ENCODE data around the gene LY6G5C. TPM values are rescaled to one million over a fixed set of nuclear protein-coding genes. Genes with fewer than 3 reads are reported as not detected.

The LY6G5C gene
- total RNA-seq, 1 donor from 2014 or later, result 3.4 TPM

GRCh38 chr6:31676322-31676903 is 4.5 kb downstream of the LY6G5C start:
- Histone ChIP-seq H3K27me3 (no peaks in the 10 kb centered on the region), H3K4me3 (no peak overlapping the region), H3K9me3 (no peaks in the 10 kb centered on the region), H3K4me1 (peaks cover 11% of the 10 kb centered on the region), H3K36me3 (peaks cover 21% of the 10 kb centered on the region), H3K27ac (no peak overlapping the region)
- ATAC-seq (no peak), DNase-seq (no peak)
- no peak for TF ChIP-seq CTCF (IDR thresholded peaks at IDR 0.05)
- intact Hi-C loops (cut with DNase I), result no loop called here

- H3K4me3 ChIP-seq, result no peak within 1 kb of the TSS
- ATAC-seq, result no peak
- H3K36me3 ChIP-seq, result peaks cover 67% of the 10 kb centered on the region
- no peaks in the 10 kb centered on the region for H3K9me3 ChIP-seq
- no peak within 1 kb of the TSS for H3K27ac ChIP-seq
- DNase-seq, result no peak
- intact Hi-C loops (cut with DNase I), result no loop called here
- TF ChIP-seq CTCF (IDR thresholded peaks at IDR 0.05), result no peak
- H3K27me3 ChIP-seq, result no peaks in the 10 kb centered on the region
- peaks cover 13% of the 10 kb centered on the region for H3K4me1 ChIP-seq
These were observed 11.2 kb downstream of the LY6G5C start, which contains the start of gene LY6G5B for GRCh38 chr6:31669676-31670075. TSS of gene LY6G5B (plus strand) at chr6:31669976. CDS start at chr6:31670951, 975 bp downstream.

- H3K4me3 ChIP-seq, result peak overlapping the region; percentile 63
- no peak for DNase-seq
- intact Hi-C loops (cut with DNase I), result no loop called here
- no peak for TF ChIP-seq CTCF (IDR thresholded peaks at IDR 0.05)
- H3K36me3 ChIP-seq, result peaks cover 63% of the 10 kb centered on the region
- H3K4me1 ChIP-seq, result peaks cover 33% of the 10 kb centered on the region
- H3K27me3 ChIP-seq, result no peaks in the 10 kb centered on the region
- ATAC-seq, result no peak
- H3K27ac ChIP-seq, result peak overlapping the region; percentile 93
- no peaks in the 10 kb centered on the region for H3K9me3 ChIP-seq
These were observed 14.4 kb downstream of the LY6G5C start for GRCh38 chr6:31666337-31666965.

- TF ChIP-seq CTCF (IDR thresholded peaks at IDR 0.05), result peak; percentile 21
- Histone ChIP-seq H3K9me3 (no peaks in the 10 kb centered on the region), H3K27ac (peak within 1 kb of the TSS; percentile 93), H3K4me3 (peak within 1 kb of the TSS; percentile 63), H3K4me1 (peaks cover 33% of the 10 kb centered on the region), H3K36me3 (peaks cover 55% of the 10 kb centered on the region), H3K27me3 (no peaks in the 10 kb centered on the region)
- ATAC-seq (peak; percentile 94), DNase-seq (peak; percentile 99)
- intact Hi-C loops (cut with DNase I), result no loop called here
These were observed 15.1 kb downstream of the LY6G5C start, which contains the start of gene CSNK2B for GRCh38 chr6:31665501-31666336. TSS of gene CSNK2B (plus strand) at chr6:31666080. CDS start at chr6:31666832, 752 bp downstream.

GRCh38 chr6:31664790-31665500 is 15.9 kb downstream of the LY6G5C start, which contains the start of gene GPANK1:
TSS of gene GPANK1 (minus strand) at chr6:31664997. CDS start at chr6:31664478, 519 bp downstream.
- Histone ChIP-seq H3K27ac (peak within 1 kb of the TSS; percentile 93), H3K9me3 (no peaks in the 10 kb centered on the region), H3K4me3 (peak within 1 kb of the TSS; percentile 63), H3K36me3 (peaks cover 48% of the 10 kb centered on the region), H3K27me3 (no peaks in the 10 kb centered on the region), H3K4me1 (peaks cover 33% of the 10 kb centered on the region)
- ATAC-seq (peak; percentile 61), DNase-seq (peak; percentile 92)
- TF ChIP-seq CTCF (IDR thresholded peaks at IDR 0.05), result no peak
- intact Hi-C loops (cut with DNase I), result no loop called here
